HCT116 (cell line): ENCODE data around the gene SQSTM1. TPM values are rescaled to one million over a fixed set of nuclear protein-coding genes. Genes with fewer than 3 reads are reported as not detected.

ENCODE experiments used
- ATAC-seq: fragments of 200-7000 bp; cut with Tn5 transposase; 2 replicates; pipeline ENCODE4 v1.9.1; 2020; ENCODE audit warnings: mild to moderate bottlenecking, moderate library complexity
- BruUV-seq: library from RNA; stranded (reverse); fragments of 400-500 nt; replicated peaks from 2 replicates; lab custom pipeline; 2021; lab: Mats Ljungman, UMichigan
- CTCF ChIA-PET: fragments of 300-600 bp; sonication (Branson Sonifier 250); formaldehyde crosslinking; loops from one replicate; lab custom pipeline; 2021; ENCODE audit warnings: antibody characterized with exemption; lab: Charles Lee
- POLR2A ChIA-PET: fragments of 300-600, 350-600 bp; sonication (Branson Sonifier 250); formaldehyde crosslinking; loops from one replicate; lab custom pipeline; 2021; ENCODE audit warnings: antibody characterized with exemption; lab: Charles Lee
- RAD21 ChIA-PET, 2 experiments: fragments of 300-600 bp; sonication (Branson Sonifier 250); formaldehyde crosslinking; loops; one replicate each; lab custom pipeline; 2023; ENCODE audit warnings: low total read pairs in 2 of 2; ENCODE audit not compliant: uncharacterized antibody in 2 of 2, unreplicated experiment in 2 of 2, low non-redundant PET in 1 of 2; lab: Charles Lee
- DNase-seq: peaks from one replicate; pipeline ENCODE4 v3.0.0-alpha.2; 2010; ENCODE audit warnings: low read depth, low spot score
- H2AFZ ChIP-seq: fragments of 200-600 bp; shearing (Covaris generic), sonication (generic); 2 replicates; pipeline ENCODE4 v1.6.1; 2017; ENCODE audit warnings: low read depth, mixed run types, mixed read lengths, antibody characterized with exemption, low read length; ENCODE audit not compliant: poor library complexity, severe bottlenecking
- H3K27ac ChIP-seq: 2 replicates; pipeline ENCODE4 v1.5.1; 2012; ENCODE audit warnings: low read depth, low read length
- H3K27me3 ChIP-seq: fragments of 200-600 bp; sonication (generic); 2 replicates; pipeline ENCODE4 v1.6.1; 2016; ENCODE audit warnings: mixed run types, low read length, mixed read lengths; ENCODE audit not compliant: insufficient read depth
- H3K36me3 ChIP-seq, 2 experiments: fragments of 200-500 bp in 1 of 2; fragments of 200-600 bp in 1 of 2; sonication (Bioruptor generic) in 1 of 2; sonication (generic) in 1 of 2; 2 replicates each; pipeline versions ENCODE4 v1.5.1 to v1.6.1; 2014 to 2016; ENCODE audit warnings: low read length in 2 of 2, inconsistent platforms in 1 of 2, mixed read lengths in 1 of 2, mixed run types in 1 of 2; ENCODE audit not compliant: insufficient read depth in 2 of 2, control insufficient read depth in 1 of 2
- H3K4me1 ChIP-seq, 2 experiments: fragments of 200-600 bp in 1 of 2; sonication (generic) in 1 of 2; 2 replicates each; pipeline versions ENCODE4 v1.5.1 to v1.6.1; 2012 to 2017; ENCODE audit warnings: low read length in 2 of 2, inconsistent platforms in 1 of 2, mild to moderate bottlenecking in 1 of 2, mixed read lengths in 1 of 2, mixed run types in 1 of 2, moderate library complexity in 1 of 2; ENCODE audit not compliant: insufficient read depth in 2 of 2, control insufficient read depth in 1 of 2
- H3K4me2 ChIP-seq: fragments of 200-600 bp; sonication (generic); 2 replicates; pipeline ENCODE4 v1.6.1; 2017; ENCODE audit warnings: mixed run types, low read length, mixed read lengths
- H3K4me3 ChIP-seq, 2 experiments: fragments of 200-600 bp in 1 of 2; sonication (generic) in 1 of 2; replicated peaks in 1 of 2; 2 replicates each; pipeline ENCODE4 v1.5.1; 2011 to 2016; ENCODE audit warnings: low read length in 2 of 2, control low read depth in 1 of 2, low read depth in 1 of 2, mild to moderate bottlenecking in 1 of 2, mixed read lengths in 1 of 2, mixed run types in 1 of 2
- H3K79me2 ChIP-seq: fragments of 200-600 bp; sonication (generic); 2 replicates; pipeline ENCODE4 v1.6.1; 2017; ENCODE audit warnings: mild to moderate bottlenecking, mixed run types, low read length, moderate library complexity, mixed read lengths; ENCODE audit not compliant: insufficient read depth
- H3K9ac ChIP-seq: fragments of 200-600 bp; sonication (generic); 2 replicates; pipeline ENCODE4 v1.6.1; 2016; ENCODE audit warnings: low read length, mixed read lengths
- H3K9me2 ChIP-seq: fragments of 200-600 bp; sonication (generic), shearing (Covaris generic); 2 replicates; pipeline ENCODE4 v1.6.1; 2017; ENCODE audit warnings: mixed run types, mild to moderate bottlenecking, moderate library complexity; ENCODE audit not compliant: insufficient read depth
- H3K9me3 ChIP-seq, 2 experiments: fragments of 200-500 bp in 1 of 2; fragments of 200-600 bp in 1 of 2; sonication (Bioruptor generic) in 1 of 2; sonication (generic) in 1 of 2; 2 replicates each; pipeline ENCODE4 v1.6.1; 2014 to 2017; ENCODE audit warnings: low read length in 2 of 2, mixed read lengths in 2 of 2, inconsistent platforms in 1 of 2, low read depth in 1 of 2, mild to moderate bottlenecking in 1 of 2, mixed run types in 1 of 2, moderate library complexity in 1 of 2; ENCODE audit not compliant: control insufficient read depth in 1 of 2, insufficient read depth in 1 of 2
- H4K20me1 ChIP-seq: fragments of 200-600 bp; sonication (generic), shearing (Covaris generic); 2 replicates; pipeline ENCODE4 v1.6.1; 2017; ENCODE audit warnings: mixed run types, mild to moderate bottlenecking, moderate library complexity; ENCODE audit not compliant: insufficient read depth
- CEBPB ChIP-seq: IDR thresholded peaks from 2 replicates; pipeline ENCODE4 v1.6.1; 2012; ENCODE audit warnings: low read depth
- EZH2 ChIP-seq: fragments of 200-600 bp; sonication (generic); IDR thresholded peaks from 2 replicates; pipeline ENCODE4 v1.6.1; 2017; ENCODE audit warnings: antibody characterized with exemption, mixed run types
- EZH2phosphoT487 ChIP-seq: fragments of 200-600 bp; IDR thresholded peaks from 2 replicates; pipeline ENCODE4 v1.6.1; 2018; ENCODE audit warnings: antibody characterized with exemption, borderline replicate concordance
- MAX ChIP-seq: IDR thresholded peaks from 2 replicates; pipeline ENCODE4 v1.6.1; 2012
- POLR2AphosphoS5 ChIP-seq: IDR thresholded peaks from 2 replicates; pipeline ENCODE4 v1.6.1; 2011; ENCODE audit warnings: mild to moderate bottlenecking, low read depth, low read length, moderate library complexity
- TCF7L2 ChIP-seq: IDR thresholded peaks from 2 replicates; pipeline ENCODE4 v1.7.0; 2011; ENCODE audit warnings: borderline replicate concordance, inconsistent platforms; ENCODE audit not compliant: insufficient read depth, insufficient read length; ENCODE audit errors: extremely low read depth
- YY1 ChIP-seq: IDR thresholded peaks from 2 replicates; pipeline ENCODE4 v1.6.1; 2011; ENCODE audit warnings: low read length, low read depth, moderate library complexity, mild to moderate bottlenecking; ENCODE audit not compliant: insufficient replicate concordance; ENCODE audit errors: extremely low read depth
- ZBTB33 ChIP-seq: IDR thresholded peaks from 2 replicates; pipeline ENCODE4 v1.6.1; 2011; ENCODE audit warnings: mild to moderate bottlenecking, low read length, moderate library complexity; ENCODE audit not compliant: insufficient replicate concordance; ENCODE audit errors: extremely low read depth
- ZFX ChIP-seq: fragments of 450-650 bp; IDR thresholded peaks from 2 replicates; pipeline ENCODE4 v1.6.1; 2017
- ZNF274 ChIP-seq: fragments of 200-500 bp; sonication (Bioruptor generic); IDR thresholded peaks from 2 replicates; pipeline ENCODE4 v1.6.1; 2014; ENCODE audit warnings: mild to moderate bottlenecking, low read depth, low read length, inconsistent platforms
- intact Hi-C: fragments of 100-400 bp; cut with micrococcal nuclease; formaldehyde crosslinking; loops from 2 replicates; pipeline ENCODE4 v1.10.0; 2022
- total RNA-seq: library from RNA; stranded (reverse); gene quantifications from one replicate; pipeline ENCODE4 v1.2.1, GENCODE V29; 2021; ENCODE audit not compliant: unreplicated experiment
- TF ChIP-seq, protein P1 (sequence below), 3 experiments: fragments of 200-600 bp in 1 of 3; sonication (generic) in 1 of 3; IDR thresholded peaks in 2 of 3; conservative IDR thresholded peaks in 1 of 3; 2 replicates each; pipeline ENCODE4 v1.5.1; 2012 to 2017; ENCODE audit warnings: low read depth in 2 of 3, low read length in 2 of 3, antibody characterized with exemption in 1 of 3, borderline replicate concordance in 1 of 3, control low read depth in 1 of 3, mild to moderate bottlenecking in 1 of 3, mixed read lengths in 1 of 3, mixed run types in 1 of 3, moderate library complexity in 1 of 3; ENCODE audit not compliant: insufficient read depth in 1 of 3
- TF ChIP-seq, protein P2 (sequence below): IDR thresholded peaks from 2 replicates; pipeline ENCODE4 v1.6.1; 2012
- TF ChIP-seq, protein P3 (sequence below): IDR thresholded peaks from 2 replicates; pipeline ENCODE4 v1.6.1; 2012; ENCODE audit warnings: low read depth

Gene SQSTM1
- total RNA-seq, 1 experiment from 2014 or later = 299 TPM

DNA sequence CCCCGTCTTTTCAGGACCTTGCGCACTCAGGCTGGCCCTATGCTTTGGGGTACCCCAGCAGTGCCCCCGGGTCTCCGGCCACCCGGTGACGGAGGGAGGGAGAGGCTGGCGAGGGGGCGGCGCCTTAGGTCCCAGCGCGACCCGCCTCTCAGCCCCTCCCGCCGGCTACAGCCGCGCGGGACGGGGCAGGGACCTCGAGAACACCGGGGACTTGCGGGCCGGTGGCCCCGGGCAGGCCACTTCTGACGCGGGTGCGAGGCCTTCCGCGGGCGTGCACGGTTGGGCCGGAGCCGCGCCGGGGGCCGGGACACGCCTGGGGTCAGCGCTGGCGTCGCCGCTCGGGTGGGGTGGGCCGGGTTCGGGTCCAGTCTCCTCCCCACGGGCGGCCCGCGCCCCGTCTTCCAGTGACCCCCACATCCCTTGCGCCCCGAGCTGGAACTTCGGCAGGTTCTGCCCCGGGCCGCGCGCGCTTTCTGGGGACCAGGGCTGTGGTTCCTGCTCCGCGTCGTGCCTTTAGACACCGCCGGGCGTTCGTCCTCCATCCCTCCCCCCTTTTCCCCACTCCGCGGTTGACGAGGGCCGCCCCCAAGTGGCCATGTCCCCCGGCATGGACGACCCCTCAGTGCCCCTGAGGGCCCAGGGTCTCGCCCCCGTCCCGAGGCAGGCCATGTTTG is 3.8 kb upstream of the SQSTM1 start:
- Histone ChIP-seq H3K27me3 (no peaks in the 10 kb centered on the region), H4K20me1 (peaks cover 2% of the 10 kb centered on the region; the same call in 1 of the 2 replicates), H3K9ac (no peak overlapping the region), H3K4me1 (peaks cover 30 to 41% of the 10 kb centered on the region in 2 experiments), H3K36me3 (peaks cover 19 to 25% of the 10 kb centered on the region in 2 experiments; a peak in 3 of 4 replicates), H3K4me2 (no peak overlapping the region), H3K4me3 (no peak overlapping the region), H3K79me2 (peaks cover 12% of the 10 kb centered on the region), H3K27ac (peak overlapping the region; percentile 99; the same call in 1 of the 2 replicates), H3K9me3 (no peaks in the 10 kb centered on the region), H3K9me2 (no peaks in the 10 kb centered on the region), H2AFZ (no peak overlapping the region)
- ATAC-seq (no peak), DNase-seq (no peak)
- BruUV-seq = no TSS peak
- CTCF ChIA-PET = no interaction called here
- TF ChIP-seq EZH2phosphoT487 (no peak), ZNF274 (no peak), ZBTB33 (no peak), ZFX (no peak), TCF7L2 (no peak), CEBPB (no peak), EZH2 (no peak), YY1 (no peak), POLR2AphosphoS5 (no peak), MAX (no peak)
- TF ChIP-seq, protein P1, sequence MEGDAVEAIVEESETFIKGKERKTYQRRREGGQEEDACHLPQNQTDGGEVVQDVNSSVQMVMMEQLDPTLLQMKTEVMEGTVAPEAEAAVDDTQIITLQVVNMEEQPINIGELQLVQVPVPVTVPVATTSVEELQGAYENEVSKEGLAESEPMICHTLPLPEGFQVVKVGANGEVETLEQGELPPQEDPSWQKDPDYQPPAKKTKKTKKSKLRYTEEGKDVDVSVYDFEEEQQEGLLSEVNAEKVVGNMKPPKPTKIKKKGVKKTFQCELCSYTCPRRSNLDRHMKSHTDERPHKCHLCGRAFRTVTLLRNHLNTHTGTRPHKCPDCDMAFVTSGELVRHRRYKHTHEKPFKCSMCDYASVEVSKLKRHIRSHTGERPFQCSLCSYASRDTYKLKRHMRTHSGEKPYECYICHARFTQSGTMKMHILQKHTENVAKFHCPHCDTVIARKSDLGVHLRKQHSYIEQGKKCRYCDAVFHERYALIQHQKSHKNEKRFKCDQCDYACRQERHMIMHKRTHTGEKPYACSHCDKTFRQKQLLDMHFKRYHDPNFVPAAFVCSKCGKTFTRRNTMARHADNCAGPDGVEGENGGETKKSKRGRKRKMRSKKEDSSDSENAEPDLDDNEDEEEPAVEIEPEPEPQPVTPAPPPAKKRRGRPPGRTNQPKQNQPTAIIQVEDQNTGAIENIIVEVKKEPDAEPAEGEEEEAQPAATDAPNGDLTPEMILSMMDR (IDR thresholded peaks at IDR 0.05 in 2 of 3, conservative IDR thresholded peaks at IDR 0.05 in 1 of 3; ENCODE audit: borderline replicate concordance in 1 of 3, insufficient read depth in 1 of 3, low read depth in 2 of 3, low read length in 2 of 3) = no peak
- TF ChIP-seq, protein P2, sequence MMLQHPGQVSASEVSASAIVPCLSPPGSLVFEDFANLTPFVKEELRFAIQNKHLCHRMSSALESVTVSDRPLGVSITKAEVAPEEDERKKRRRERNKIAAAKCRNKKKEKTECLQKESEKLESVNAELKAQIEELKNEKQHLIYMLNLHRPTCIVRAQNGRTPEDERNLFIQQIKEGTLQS = no peak
- TF ChIP-seq, protein P3, sequence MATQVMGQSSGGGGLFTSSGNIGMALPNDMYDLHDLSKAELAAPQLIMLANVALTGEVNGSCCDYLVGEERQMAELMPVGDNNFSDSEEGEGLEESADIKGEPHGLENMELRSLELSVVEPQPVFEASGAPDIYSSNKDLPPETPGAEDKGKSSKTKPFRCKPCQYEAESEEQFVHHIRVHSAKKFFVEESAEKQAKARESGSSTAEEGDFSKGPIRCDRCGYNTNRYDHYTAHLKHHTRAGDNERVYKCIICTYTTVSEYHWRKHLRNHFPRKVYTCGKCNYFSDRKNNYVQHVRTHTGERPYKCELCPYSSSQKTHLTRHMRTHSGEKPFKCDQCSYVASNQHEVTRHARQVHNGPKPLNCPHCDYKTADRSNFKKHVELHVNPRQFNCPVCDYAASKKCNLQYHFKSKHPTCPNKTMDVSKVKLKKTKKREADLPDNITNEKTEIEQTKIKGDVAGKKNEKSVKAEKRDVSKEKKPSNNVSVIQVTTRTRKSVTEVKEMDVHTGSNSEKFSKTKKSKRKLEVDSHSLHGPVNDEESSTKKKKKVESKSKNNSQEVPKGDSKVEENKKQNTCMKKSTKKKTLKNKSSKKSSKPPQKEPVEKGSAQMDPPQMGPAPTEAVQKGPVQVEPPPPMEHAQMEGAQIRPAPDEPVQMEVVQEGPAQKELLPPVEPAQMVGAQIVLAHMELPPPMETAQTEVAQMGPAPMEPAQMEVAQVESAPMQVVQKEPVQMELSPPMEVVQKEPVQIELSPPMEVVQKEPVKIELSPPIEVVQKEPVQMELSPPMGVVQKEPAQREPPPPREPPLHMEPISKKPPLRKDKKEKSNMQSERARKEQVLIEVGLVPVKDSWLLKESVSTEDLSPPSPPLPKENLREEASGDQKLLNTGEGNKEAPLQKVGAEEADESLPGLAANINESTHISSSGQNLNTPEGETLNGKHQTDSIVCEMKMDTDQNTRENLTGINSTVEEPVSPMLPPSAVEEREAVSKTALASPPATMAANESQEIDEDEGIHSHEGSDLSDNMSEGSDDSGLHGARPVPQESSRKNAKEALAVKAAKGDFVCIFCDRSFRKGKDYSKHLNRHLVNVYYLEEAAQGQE = no peak
- RAD21 ChIA-PET = interaction anchor here in 1 of 2 experiments (0.6 kb wide), 1 partner anchor 15 kb away, joined by 3 read pairs; no protein-coding TSS in a partner anchor
- POLR2A ChIA-PET = interaction anchor here (0.7 to 0.9 kb wide), 2 partner anchors 193 to 667 kb away, joined by 3 read pairs; partner anchors contain the start of gene HNRNPH1
- intact Hi-C loops = no loop called here
